NCI-H510A treated with DMSO at 0.1 percent for 48 hours (cell line): ENCODE data around the gene EMP2.

ENCODE experiments used
- DNase-seq: peaks from one replicate; lab custom pipeline; 2025; lab: John Stamatoyannopoulos, UW

The EMP2 gene

DNA sequence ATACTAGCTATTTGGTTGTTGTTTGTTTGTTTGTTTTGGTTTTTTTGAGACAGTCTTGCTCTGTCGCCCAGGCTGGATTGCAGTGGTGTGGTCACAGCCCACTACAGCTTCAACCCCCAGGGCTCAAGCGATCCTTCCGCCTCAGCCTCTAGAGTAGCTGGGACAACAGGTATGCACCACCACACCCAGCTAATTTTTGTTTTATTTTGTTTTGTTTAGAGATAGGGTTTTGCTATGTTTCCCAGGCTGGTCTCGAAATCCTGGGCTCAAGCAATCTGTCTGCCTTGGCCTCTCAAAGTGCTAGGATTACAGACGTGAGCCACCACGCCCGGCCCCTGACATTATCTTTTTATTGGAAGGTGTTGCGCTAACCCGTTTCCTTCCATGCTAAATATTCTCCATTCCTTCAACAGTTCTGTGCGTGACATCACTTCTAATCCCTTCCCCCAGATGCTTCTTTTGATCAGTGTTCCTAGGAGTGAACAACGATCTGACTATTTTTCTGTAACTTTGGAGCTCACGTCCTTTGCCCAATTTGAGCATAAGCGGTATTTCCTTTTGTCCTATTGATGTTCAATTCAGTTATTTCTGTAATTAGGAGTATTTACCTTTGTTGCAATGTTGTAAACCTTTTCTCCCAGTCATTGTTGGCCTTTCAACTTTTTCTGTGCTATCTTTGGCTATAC, 30.2 kb upstream of the EMP2 start:
- no peak for DNase-seq

DNA sequence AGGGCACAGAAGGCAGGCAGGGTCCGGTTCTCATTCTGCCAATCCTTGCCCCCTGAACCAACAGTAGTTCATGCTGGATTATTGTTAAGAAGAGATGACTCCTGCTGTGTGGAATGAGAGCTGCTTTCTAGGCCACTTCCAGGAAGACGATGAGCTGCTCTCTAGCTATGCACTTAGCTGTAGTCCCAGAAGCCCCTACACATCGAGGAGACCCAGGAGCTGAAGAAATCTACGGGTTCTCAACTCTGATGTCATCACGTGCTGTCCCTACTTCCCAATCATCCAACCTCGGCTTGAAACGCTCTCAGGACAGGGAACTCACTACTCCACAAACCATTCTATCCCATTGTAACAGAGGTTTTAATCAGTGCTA, 29.0 kb upstream of the EMP2 start:
- no peak for DNase-seq

DNA sequence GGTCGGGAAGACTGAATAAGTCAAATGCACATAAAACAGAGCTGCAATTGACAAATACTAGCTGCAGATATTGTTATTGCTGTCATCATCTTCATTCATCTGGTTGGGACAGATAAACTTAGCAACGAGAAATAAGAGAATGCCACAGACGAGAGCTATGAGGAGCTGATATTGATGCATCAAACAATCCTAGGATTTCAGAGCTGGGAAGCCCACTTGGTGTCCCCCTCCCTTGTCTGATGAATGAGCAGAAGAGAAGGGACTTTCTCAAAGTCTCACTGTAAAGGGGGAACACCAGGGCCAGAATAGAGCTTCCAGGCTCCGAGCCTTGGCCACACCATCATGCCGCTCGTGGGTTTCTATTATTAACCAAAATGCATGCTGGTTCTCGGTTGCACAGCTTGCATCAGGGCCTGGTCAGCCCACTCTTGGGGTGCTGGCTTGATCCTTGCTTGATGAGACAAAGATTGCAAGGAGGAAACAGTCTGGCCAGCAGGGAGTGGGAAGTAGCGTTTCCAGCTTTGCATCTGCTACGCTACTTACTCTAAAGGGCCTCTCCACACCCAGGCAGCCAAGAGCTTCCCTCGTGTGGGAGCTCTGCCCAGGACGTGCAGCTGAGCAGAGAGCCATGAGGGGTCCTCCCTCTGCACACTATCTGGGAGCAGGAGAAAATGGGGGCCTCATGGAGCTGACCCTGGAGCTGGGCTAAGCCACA, 28.4 kb upstream of the EMP2 start:
- peak; percentile 14 for DNase-seq

DNA sequence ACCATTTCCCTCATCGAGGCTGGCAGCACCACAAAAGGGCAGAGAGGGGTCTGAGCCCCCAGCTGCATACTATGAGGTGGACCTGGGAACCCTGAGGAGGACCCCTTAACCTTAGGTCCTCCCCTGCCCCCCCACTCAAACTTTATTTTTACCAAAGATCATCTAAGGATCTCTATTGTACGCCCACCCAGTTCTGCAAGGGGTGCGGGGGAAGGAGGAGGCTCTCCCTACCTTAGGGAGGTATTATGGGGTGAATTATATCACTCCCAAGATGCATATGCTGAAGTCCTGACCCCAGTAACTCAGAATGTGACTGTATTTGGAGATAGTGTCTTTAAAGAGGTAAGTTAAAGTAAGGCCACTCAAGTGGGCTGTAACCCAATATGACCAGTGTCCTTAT, 26.8 kb upstream of the EMP2 start:
- DNase-seq, result no peak

DNA sequence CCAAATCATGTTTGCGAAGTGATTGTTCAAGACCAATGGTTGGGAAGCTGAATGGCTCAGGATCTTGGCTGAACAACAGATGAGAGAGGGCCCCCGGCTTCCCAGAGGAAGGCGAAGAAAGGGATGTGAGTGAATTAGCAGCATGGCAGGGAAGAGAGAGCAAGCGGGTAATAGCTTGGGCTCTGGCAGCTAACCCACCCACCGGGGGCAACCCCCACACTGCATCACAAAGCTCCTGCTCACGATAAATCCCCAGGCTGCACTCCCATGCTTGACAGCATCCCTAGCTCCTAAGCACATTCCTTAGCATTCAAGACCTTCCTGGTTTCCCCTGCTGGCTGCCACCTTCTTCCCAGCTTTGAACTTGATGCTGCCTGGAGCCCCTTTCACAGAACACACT, 26.2 kb upstream of the EMP2 start:
- DNase-seq, result no peak

DNA sequence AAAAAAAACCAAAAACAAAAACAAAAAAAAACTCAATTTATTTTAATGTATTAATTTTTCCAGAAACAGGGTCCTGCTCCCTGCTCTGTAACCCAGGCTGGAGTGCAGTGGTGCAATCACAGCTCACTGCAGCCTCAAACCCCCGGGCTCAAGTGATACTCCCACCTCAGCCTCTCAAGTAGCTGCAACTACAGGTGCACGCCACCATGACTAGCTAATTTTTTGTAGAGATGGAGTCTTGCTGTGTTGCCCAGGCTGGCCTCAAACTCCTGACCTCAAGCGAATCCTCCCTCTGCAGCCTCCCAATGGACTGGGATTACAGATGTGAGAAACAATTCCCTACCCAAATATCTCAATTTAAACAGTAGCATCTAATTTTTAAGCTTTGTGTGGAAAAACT, 25.2 kb upstream of the EMP2 start:
- no peak for DNase-seq

DNA sequence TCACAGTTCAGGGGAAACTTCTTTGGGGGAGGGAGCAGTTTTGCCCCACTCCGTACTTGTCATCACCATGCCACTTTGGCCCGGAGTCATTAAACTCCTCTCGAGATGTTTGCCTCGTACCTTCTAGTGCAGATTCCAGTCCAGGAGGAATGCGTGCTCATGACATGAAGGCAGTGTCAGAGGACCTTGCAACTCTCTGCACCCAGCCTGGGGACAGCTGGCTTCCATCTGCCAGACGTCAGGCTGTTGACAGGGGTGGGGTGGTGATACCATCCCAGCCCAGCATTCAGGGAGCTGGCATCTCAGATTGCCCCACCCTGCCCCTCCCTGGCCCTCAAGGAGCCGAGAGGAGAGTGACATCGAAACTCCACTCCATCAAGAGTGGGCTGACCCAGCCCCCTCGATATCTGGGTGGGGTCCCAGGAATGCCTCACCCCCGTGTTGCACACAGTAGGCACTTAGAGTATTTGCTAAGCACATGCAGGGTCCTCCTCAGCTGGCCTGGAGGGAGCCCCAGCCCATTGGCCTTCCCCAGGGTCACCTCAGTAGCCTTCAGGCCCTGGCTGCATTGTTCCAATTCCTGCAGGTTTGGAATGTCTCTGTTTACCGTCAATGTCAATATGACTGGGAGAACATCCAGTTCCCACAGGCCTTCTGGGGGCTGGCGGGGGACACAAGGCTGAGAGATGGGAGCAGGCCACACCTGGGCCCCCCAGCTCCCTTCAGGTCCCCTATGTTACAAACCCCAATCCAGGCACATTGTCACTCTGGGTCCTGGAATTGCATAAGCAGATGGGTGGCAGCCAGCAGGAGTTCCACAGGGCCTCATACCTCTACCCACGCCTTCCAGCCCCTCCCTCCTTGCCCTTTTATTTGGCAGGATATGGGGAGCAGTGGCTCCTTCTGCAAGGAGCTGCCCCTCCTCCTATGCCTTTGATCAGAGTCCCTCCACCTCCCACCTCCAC, 21.3 kb upstream of the EMP2 start:
- no peak for DNase-seq

DNA sequence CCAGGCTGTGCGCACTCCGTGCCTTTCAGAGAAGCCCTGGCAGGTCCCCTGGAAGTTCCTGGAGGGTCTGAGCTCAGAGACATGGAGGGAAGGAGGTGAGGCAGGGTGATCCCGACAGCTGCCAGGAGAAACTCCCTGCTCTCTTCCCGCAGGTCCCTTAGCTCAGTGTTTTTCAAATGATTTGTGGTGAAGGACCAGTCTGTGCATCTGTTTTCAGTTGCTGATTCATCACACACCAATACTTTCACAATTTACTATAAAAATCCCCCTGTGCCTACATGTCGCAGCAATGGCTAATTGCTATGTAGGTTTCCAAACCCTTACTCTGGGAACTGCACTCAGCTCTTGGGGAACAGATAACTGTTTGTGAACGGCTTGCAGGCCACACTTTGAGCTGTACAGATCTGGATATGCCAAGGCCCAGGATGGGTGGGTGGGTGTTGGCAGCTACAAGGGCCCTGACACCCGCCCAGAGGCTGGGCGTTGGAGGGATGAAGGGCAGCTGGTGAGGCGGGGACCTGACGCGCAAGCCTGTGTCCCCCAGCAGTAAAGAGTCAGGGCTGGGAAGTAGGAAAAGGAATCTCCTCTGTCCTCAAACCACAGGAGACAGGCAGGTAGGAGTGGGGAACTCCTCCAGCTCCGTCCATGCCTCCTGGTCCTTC, 20.5 kb upstream of the EMP2 start:
- no peak for DNase-seq

DNA sequence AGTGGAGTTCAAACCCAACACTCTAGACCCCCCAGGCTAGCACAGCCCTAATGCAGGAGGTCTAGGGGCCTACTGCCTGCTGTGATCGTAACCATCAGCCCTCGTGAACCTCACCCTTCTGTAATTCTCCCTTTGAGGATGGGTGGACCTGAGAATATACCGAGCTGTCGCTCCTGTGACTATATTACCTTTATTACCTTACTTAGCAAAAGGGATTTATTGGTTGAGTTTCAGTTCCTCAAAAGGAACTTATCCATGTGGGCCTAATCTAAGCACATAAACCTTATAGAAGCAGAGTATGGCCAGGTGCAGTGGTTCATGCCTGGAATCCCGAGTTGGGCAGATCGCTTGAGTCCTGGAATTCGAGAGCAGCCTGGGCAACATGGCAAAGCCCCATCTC, 19.2 kb upstream of the EMP2 start:
- DNase-seq, result no peak

DNA sequence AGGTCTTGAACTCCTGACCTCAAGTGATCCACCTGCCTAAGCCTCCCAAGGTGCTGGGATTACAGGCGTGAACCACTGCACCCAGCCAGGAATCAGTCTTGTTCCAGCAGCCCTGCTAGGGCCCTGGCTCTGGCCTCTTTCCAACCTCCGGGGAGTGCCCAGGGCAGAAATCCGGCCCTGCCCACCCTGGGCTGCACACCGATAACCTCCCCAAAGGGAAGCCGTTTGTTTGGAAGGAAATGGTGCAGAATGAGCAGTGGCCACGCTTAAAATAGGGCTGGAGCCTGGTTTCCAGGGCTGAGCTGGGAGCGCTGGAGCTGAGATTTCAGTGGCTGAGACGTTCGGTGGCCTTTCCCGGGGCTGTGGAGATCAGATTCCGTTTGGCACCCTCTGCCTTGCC, 17.8 kb upstream of the EMP2 start:
- DNase-seq, result no peak

DNA sequence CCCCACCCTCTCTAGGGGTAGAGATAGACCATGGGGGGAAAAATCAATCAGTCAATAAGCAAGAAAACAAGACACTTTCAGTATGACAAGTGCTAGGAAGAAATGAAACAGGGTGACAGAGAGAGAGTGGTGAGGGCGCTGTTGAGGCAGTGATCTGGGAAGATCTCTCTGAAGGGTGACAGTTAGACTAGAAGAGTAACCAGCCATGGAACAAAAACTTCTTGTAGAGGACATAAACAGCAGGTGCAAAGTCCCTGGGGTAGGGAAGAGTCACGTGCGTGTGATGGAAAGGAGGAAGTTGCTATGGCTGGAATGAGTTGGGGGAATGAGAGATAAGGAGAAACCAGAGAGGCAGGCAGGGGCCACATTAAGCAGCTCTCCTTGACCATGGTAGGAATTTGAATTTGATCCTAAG, 16.8 kb upstream of the EMP2 start:
- no peak for DNase-seq

DNA sequence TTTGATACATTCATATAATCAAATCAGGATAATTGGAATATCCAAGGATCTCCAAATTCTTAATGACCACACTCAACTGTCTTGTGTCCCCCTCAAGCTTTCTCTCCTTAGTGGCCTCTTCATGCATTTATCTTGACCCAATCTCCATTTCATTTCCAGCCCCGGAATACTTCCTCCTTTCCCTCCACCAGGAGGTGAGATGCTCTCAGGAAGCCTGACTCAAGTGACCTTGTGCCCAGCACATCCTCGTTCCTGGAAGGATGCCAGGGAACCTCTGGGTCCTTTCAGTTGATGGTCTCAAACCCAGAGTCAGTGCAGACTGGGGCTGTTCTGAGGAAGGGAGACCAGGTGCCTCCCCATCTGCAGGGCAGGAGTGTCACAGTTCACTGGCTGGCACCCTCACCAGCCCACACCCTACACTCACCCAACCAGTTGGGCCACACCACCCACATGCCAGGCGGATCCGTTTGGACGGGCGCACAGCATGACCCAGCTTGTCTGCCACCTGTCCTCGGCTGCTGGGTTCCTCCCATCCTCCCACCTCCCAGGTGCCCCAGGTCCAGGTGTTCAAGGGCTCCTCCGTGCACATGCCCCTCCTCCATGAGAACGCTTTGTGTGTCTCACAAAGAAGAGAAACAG, 14.0 kb upstream of the EMP2 start:
- DNase-seq, result peak; percentile 86

DNA sequence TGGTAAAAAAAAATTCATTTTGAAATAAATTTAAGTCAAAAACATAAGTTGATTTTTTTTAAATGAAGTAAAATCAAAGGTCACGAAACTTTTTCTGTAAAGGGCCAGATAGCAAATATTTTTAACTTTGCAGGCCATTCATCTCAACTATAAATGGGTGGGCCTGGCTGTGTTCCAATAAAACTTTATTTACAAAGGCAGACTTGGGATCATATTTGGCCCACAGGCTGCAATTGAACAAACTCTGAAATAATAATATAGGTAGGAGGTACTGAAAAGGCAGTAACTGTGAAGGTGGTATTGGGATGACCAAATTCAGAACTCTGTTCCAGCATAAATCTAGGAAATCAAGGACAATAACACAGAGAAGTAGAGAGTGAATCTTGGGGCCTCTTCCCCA, 12.2 kb upstream of the EMP2 start:
- DNase-seq, result no peak

DNA sequence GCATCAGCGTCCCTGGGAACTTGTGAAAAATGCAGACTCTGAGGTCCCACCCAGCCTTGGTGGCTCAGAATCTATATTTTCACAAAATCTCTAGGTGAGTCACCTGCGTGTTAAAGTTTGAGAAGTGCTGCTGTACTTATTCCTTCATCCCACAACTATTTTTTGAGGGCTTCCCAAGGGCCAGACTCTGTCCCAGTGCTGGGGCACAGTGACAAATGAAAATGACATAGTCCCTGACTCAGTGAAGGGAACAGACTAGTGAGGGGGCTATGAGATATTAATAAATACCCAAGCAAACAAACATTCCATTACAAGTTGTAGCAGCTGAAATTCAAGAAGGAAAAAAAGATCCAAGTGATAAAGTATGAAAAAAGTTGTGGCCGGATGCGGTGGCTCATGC, 9.9 kb upstream of the EMP2 start:
- no peak for DNase-seq

DNA sequence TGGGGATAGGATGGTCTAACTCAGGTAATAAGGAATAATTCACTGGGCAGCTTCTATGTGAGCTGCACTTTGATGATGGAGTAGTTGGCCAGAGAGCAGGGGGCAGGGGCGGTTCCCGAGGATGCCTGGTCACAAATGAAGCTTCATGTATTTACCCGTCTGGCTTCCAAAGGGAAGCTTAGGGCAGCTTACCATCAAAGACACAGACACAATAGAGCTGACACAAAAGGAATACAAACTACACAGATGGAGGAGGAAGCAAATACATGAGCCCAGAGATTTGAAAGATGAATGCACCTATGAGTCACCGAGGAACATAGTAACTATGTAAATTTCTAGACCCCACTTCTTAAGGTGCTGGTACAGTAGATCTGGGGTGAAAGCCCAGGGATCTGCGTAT, 8.7 kb upstream of the EMP2 start:
- DNase-seq, result no peak

DNA sequence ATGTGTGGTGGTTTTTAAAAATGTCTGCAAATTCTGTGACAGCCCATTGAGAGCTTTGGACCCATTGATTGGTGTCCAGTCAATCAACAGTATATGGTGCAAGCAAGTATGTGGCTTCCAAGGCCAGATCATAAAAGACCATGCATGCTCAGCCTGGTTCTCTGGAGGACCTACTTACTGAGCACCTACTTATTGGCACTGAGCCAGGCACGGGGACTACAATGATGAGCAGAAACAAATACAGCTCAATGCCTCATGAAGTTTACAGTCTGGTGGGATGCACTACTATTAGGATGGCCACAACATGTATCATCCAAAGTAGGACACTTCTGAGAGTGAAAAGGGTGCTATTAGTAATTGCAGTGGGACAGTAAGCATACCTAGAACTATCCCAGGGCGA, 7.2 kb upstream of the EMP2 start:
- DNase-seq, result no peak

DNA sequence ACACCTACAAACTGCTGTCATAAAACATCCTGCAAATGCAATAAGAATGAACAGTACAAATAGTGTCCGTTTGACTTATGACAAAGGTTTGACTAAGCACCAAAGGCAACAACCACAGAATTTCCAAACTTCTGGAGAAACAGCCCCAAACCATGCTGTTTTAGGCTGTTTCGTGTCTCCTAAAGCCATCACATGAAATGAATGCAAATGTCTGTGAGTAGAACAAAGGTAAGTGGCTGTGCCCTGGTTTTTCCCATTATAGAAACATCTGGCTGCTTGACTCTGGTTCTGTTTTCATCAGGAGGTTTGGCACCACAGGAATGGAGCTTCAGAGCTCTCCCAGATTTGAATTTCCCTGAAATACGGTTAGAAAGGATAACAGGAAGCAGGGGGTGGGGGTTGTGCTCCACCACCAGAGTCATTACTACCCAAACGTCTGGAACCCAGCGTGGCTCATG, 4.6 kb upstream of the EMP2 start:
- DNase-seq, result no peak

DNA sequence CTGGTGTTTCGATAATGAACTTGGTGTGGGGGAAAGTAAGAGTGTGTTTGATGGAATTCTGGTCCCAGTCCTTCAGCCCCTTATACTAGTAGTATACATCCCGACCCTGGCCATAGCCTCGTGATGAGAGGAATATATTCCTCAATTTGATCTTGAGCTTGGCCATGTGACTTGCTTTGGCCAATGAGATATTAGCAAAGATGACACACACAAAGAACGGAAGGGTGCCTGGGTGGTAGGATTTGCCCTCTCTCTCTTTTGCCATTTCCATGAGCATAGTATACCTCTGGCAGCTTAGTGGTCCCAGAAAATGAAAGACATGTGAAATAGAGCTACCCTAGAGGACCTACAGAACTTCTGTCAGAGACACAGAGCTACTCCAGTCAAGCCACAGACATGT, 2.9 kb upstream of the EMP2 start:
- no peak for DNase-seq

DNA sequence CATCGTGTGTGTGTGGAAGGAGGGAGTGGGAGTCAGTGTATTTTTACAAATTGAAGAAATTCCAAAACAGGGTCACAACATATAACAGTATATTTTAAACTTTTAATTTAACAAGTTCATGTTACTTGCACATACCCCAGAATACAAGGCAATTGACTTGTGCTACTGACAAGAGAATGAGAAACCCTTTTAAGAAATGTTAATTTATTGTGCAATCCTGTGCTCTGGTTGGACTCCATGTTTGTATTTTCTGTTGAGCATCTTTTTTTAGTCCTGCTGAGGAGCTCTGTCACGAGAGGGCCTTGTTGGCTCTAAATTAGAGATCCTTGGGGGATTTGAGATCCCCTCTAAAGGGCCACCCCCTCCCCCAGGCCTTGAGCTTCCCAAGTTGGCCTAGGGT, 1.1 kb upstream of the EMP2 start:
- no peak for DNase-seq

DNA sequence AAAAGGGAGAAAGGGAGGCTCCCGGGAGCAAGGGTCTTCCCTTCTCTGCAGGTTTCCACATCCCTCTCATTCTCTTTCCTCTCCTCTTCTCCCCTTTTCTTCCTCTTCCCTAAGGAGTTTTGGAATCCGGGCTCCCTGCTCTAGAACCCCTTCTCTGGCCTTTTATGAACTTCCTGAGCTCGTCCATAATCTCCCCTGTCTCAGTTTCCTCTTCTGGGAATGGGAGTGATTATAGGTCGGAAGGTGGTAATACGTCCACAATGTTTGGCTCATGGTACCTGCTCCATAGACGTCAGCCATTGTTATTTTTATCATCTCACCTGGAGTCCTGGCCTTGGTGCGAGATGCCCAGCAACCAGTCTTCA, 467 bp upstream of the EMP2 start:
- no peak for DNase-seq

DNA sequence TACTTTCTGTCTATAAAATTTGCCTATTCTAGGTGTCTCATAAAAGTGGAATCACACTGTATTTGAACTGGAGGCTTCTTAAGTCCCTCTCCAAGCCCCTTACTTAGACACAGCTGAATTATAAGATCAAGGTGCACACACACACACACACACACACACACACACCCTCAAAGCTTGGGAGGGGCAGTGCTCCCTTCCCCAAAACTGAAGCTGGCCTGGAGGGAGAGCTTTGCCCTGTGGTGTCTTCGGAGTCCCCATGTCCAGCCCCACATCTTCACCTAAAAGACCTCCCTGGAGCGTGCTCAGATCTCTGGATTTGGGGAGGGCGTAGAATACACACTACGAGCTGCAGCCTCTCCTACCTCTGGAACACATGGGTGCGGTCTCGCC, 828 bp downstream of the EMP2 start:
- no peak for DNase-seq
